Erythroblast (primary cell): Measurements from ENCODE around the gene ADAM23.

ENCODE experiments used
- GATA1 ChIP-seq: IDR thresholded peaks from 2 replicates; pipeline ENCODE4 v1.6.1; 2011; ENCODE audit warnings: low read depth, mild to moderate bottlenecking, control low read depth, low read length, moderate library complexity
- POLR2A ChIP-seq: IDR thresholded peaks from 2 replicates; pipeline ENCODE4 v1.6.1; 2011; ENCODE audit warnings: mild to moderate bottlenecking, low read length

GRCh38 chr2:206488053-206488452, 44.7 kb downstream of the ADAM23 start:
- TF ChIP-seq POLR2A (no peak), GATA1 (no peak)
